ENCODE data around the gene IQCM. TPM values are rescaled to one million over a fixed set of nuclear protein-coding genes. Genes with fewer than 3 reads are reported as not detected.

IQCM gene
- total and polyA plus RNA-seq, 11 donors = not detected

DNA sequence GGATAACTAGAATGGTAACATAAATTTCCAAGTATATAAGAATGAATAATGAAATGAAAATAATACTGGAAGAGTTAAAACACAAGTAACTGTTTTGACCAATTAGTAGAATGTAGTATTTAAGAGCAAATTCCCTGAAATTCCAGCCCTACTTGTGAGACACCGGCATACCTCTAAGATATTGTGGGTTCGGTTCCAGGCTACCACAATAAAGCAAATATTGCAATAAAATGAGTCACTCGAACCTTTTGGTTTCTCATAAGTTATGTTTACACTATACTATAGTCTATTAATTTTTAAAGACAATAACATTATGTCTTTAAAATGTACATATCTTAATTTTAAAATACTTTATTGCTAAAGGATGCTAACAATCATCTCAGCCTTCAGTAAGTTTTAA is 15.2 kb upstream of the IQCM start:
- no peak for DNase-seq
- no peak overlapping the region for H3K4me3 ChIP-seq
- no peak for ATAC-seq
- no peaks in the 10 kb centered on the region for H3K36me3 ChIP-seq
- WGBS, 4 donors = 83 to 87% (median 85%) methylated on average over 3 of the region's 3 CpGs
- H3K9me3 ChIP-seq = no peaks in the 10 kb centered on the region
- no peaks in the 10 kb centered on the region for H3K4me1 ChIP-seq
- no peak overlapping the region for H3K27ac ChIP-seq
- intact Hi-C loops (cut with DNase I) = no loop called here
- TF ChIP-seq POLR2A (IDR thresholded peaks at IDR 0.05) = no peak
- TF ChIP-seq, protein P1, sequence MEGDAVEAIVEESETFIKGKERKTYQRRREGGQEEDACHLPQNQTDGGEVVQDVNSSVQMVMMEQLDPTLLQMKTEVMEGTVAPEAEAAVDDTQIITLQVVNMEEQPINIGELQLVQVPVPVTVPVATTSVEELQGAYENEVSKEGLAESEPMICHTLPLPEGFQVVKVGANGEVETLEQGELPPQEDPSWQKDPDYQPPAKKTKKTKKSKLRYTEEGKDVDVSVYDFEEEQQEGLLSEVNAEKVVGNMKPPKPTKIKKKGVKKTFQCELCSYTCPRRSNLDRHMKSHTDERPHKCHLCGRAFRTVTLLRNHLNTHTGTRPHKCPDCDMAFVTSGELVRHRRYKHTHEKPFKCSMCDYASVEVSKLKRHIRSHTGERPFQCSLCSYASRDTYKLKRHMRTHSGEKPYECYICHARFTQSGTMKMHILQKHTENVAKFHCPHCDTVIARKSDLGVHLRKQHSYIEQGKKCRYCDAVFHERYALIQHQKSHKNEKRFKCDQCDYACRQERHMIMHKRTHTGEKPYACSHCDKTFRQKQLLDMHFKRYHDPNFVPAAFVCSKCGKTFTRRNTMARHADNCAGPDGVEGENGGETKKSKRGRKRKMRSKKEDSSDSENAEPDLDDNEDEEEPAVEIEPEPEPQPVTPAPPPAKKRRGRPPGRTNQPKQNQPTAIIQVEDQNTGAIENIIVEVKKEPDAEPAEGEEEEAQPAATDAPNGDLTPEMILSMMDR (IDR thresholded peaks at IDR 0.05) = no peak
- no peaks in the 10 kb centered on the region for H3K27me3 ChIP-seq

DNA sequence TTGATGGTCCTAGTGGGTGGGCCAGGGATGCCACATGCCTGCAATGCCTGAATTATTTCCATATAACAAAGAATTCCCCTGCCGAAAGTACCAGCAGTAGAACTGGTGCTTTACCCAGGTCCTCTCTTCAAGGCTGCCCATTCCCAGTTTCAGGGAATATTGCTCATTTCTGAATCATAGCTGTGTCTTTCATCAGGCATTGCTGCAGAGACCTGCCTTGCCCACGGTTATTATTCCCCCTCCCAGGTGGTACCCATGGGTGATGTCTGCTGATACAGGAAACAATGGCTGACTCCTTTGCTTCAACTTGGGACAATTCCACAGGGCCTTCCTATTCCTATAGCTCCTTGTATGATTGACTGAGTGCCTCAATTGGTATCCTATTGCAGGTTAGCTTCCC is 9.7 kb upstream of the IQCM start:
- intact Hi-C loops (cut with DNase I) = no loop called here

DNA sequence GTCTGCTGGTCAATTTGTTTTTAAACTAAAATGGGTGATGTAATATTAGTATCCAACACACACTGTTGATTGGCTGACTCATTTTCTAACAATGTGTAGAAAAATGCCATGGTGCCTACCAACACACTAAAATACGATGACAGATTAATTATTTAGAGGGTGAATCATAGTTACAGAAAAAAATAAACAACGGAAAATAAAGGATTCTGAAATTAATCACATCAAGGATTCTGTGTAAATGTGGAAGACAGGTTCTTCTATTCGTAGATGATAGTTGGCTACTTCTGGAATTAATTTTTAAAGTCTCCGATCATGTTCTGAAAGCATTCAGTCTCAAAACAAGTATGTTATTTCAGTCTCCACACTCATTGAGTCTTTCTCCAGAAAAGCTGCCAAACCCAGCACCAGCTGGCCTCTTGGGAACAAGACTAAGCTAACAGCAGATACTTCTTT is 8.2 kb upstream of the IQCM start:
- H3K36me3 ChIP-seq = no peaks in the 10 kb centered on the region
- no peaks in the 10 kb centered on the region for H3K27me3 ChIP-seq
- H3K9me3 ChIP-seq = no peaks in the 10 kb centered on the region
- H3K27ac ChIP-seq = no peak overlapping the region
- no peak for DNase-seq
- intact Hi-C loops (cut with DNase I) = no loop called here
- 64 to 75% (median 72%) methylated on average over 4 of the region's 4 CpGs for WGBS, 4 donors
- H3K4me1 ChIP-seq = no peaks in the 10 kb centered on the region
- ATAC-seq = no peak
- TF ChIP-seq POLR2A (IDR thresholded peaks at IDR 0.05) = no peak
- no peak overlapping the region for H3K4me3 ChIP-seq

More for the DNA sequence above, 9.7 kb upstream of the IQCM start:
- no peaks in the 10 kb centered on the region for H3K27me3 ChIP-seq
- no peak overlapping the region for H3K4me3 ChIP-seq
- no peak for TF ChIP-seq POLR2A (IDR thresholded peaks at IDR 0.05)
- TF ChIP-seq, protein P1 (IDR thresholded peaks at IDR 0.05) = no peak
- H3K9me3 ChIP-seq = no peaks in the 10 kb centered on the region
- no peaks in the 10 kb centered on the region for H3K36me3 ChIP-seq
- H3K4me1 ChIP-seq = no peaks in the 10 kb centered on the region
- no peak for DNase-seq
- no peak overlapping the region for H3K27ac ChIP-seq
- ATAC-seq = no peak
- 83 to 90% (median 88%) methylated on average over 2 of the region's 2 CpGs for WGBS, 4 donors

DNA sequence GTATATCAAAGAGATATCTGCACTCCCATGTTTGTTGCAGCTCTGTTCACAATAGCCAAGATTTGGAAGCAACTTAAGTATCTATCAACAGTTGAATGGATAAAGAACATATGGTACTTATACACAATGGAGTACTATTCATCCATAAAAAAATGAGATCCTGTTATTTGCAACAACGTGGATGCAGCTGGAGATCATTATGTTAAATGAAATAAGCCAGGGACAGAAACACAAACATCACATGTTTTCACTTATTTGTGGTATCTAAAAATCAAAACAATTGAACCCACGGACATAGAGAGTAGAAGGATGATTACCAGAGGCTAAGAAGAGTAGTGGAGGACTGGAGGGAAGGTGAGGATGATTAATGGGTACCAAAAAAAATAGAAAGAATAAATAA is 14.2 kb downstream of the IQCM start:
- DNase-seq (no peak), ATAC-seq (no peak)
- Histone ChIP-seq H3K4me1 (no peaks in the 10 kb centered on the region), H3K36me3 (no peaks in the 10 kb centered on the region), H3K9me3 (peaks cover 0 to 8% (median 0%) of the 10 kb centered on the region in 12 donors), H3K27me3 (no peaks in the 10 kb centered on the region), H3K27ac (no peak overlapping the region), H3K4me3 (no peak overlapping the region)
- WGBS, 4 donors = 36 to 58% (median 41%) methylated on average over 2 of the region's 2 CpGs
- TF ChIP-seq POLR2A (IDR thresholded peaks at IDR 0.05) = no peak
- TF ChIP-seq, protein P1 (IDR thresholded peaks at IDR 0.05) = no peak
- intact Hi-C loops (cut with DNase I) = no loop called here

DNA sequence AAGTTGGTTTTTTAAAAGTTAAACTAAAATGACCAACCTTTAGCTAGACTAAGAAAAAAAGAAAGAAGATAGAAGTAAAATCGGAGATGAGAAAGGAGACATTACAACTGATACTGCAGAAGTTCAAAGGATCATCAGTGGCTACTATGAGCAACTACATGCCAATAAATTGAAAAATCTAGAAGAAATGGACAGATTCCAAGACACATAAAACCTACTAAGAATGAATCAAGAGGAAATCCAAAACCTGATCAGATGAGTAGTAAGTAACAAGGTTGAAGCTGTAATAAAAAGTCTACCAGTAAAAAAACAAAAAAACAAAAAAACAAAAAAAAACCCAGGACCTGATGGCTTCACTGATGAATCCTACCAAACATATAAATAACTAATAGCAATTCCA is 16.1 kb downstream of the IQCM start:
- intact Hi-C loops (cut with DNase I) = loop anchor here in 2 of 10 donors (5.0 to 10.0 kb wide), 2 partner anchors 88 to 95 kb away; no protein-coding TSS in a partner anchor
- no peak for ATAC-seq
- TF ChIP-seq POLR2A (IDR thresholded peaks at IDR 0.05) = no peak
- TF ChIP-seq, protein P1 (IDR thresholded peaks at IDR 0.05) = no peak
- 87 to 97% (median 92%) methylated on average over 1 of the region's 1 CpG for WGBS, 4 donors
- Histone ChIP-seq H3K27ac (no peak overlapping the region), H3K9me3 (peaks cover 0 to 8% (median 0%) of the 10 kb centered on the region in 12 donors), H3K4me1 (peaks cover 0 to 6% (median 0%) of the 10 kb centered on the region in 12 donors), H3K36me3 (no peaks in the 10 kb centered on the region), H3K27me3 (no peaks in the 10 kb centered on the region), H3K4me3 (no peak overlapping the region)
- DNase-seq = no peak

All from heart left ventricle (tissue), 16 donors.